SH-SY5Y (cell line): ENCODE measurements around the gene CDC5L.

Experiments used
- GATA2 ChIP-seq: IDR thresholded peaks from 2 replicates; pipeline ENCODE4 v1.6.1; 2011; ENCODE audit warnings: mild to moderate bottlenecking, low read depth, low read length
- GATA3 ChIP-seq: IDR thresholded peaks from 2 replicates; pipeline ENCODE4 v1.6.1; 2011; ENCODE audit warnings: low read depth, mild to moderate bottlenecking, low read length, moderate library complexity

Gene CDC5L

DNA sequence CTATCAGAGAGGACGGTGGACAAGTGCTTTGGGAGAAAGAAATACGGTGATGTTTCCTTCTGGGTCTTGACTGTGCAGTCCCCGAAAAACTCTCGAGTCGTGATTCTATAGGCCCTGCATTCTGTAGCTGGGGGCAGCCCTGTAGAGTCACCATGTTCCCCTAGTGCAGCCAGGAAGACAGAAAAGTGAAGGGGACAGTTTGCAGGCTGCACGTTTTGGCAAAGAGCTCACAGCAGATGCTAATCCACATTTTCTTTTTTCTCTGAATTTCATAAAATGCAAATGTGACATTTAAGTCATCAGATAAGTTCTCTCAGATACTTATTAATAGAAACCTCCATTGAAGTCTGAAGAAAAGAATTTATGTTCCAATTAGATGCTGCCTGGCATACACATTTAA is 25.6 kb upstream of the CDC5L start:
- TF ChIP-seq GATA3, result no peak
- TF ChIP-seq GATA2, result no peak

DNA sequence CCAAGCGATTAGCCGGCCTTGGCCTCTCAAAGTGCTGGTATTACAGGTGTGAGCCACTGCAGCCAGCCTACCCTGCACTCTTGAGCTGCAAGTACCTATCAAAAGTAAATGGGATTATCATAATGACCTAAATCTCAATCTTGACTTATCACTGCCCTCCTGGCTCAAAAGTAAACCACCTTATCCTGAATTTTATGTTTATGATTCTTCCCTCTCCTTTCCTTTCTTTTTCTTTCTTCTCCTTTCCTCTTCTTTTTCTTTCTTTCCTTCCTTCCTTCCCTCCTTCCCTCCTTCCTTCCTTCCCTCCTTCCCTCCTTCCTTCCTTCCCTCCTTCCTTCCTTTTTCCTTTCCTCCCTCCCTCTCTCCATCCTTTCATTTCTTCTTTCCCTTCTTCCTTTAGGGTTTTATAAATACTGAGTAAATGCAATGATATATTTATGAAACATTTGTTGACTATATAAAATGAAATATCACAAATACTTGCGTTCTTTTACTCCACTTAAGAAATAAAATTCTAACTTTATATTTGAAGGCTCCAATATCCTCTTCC is 24.1 kb upstream of the CDC5L start:
- no peak for TF ChIP-seq GATA3
- no peak for TF ChIP-seq GATA2

DNA sequence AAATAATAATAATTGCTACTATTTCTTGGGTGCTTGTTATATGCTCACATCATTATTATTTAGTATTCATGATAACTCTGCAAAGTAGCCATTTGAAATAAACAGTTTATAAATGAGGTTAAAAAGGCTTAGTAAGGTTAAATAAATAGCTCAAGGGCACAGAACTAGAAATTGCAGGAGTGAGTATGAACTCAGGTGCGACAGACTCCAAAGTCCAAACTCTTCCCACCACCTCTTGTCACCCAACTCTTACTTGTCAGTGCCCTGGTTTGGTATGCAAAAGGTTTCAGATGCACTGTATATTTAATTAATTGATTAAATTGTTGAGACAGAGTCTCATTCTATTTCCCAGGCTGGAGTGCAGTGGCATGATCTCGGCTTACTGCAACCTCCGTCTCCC is 20.7 kb upstream of the CDC5L start:
- TF ChIP-seq GATA2 (no peak), GATA3 (no peak)

DNA sequence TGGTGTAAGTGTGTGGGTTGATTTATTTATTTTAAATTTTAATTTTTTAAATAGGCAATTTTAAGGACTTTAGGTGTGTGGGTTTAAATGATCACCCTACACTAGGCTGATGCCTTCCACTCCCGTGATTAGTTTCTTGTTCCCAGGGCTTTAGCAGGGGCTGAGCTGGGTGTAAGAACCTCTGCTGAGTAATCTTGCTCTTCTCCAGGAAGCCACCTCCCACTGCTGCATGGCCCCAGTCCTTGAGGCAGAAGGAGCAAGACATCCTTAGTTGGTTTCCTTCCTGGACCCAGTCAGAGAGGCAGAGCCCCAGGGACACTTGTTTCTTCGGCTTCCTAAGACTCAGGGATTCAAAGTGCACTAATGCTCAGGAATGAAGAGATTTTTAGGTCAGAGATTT is 19.8 kb upstream of the CDC5L start:
- TF ChIP-seq GATA3, result no peak
- TF ChIP-seq GATA2, result no peak

DNA sequence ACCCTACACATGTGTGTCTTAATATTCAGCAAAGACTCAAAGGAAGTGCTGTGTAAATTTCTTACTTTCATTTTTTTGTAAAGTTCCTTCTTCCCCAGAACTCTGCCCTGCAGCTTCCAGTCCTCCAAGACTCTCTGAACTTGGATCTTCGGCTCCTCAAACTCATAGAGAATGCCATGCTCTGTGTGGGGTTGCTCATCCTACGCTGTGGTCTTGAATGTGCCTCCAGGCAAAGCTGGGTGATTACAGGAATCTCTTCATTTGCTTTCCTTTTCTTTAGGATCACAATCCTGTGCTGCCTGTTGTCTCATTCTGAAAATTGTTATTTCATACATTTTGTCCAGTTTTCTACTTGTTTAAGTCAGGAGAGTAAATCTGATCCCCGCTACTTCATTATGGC is 14.5 kb upstream of the CDC5L start:
- TF ChIP-seq GATA2 (no peak), GATA3 (no peak)

DNA sequence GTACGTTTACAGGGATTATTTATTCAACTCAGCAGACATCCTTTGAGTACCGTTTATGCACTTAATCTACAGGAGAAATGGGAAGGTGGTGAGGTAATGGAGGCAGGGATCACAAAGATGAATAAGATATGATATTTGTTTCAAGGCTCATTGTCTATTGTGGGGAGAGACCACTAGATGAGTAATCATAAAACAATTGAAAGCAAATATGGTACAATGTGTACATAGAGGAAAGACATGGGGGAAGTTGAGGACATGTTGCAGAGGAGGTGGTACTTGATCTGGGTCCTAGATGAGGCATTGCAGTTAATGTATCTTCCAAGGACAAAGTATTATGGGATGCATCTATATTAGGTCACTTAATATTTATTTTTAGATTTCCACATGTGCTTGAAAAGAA is 13.7 kb upstream of the CDC5L start:
- TF ChIP-seq GATA3, result no peak
- TF ChIP-seq GATA2, result no peak

DNA sequence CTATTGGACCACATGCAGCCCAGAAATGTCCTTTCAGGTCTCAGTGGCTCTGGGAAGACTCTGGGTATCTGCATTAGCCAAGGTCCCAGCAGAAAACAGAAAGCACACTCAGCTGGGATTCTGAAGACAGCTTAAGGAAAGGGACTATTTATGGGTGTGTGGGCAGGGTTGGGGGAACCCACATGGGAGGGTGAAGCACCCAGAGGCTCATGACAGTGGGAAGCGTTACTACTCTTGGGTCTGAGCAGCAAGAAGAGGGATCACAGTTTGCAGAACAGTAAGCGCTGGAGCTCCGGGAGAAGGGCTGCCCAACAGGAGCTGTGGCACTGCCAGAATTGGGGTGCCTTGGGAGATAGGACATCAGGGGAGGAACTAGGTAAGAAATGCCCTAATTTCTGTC is 12.4 kb upstream of the CDC5L start:
- no peak for TF ChIP-seq GATA3
- no peak for TF ChIP-seq GATA2

DNA sequence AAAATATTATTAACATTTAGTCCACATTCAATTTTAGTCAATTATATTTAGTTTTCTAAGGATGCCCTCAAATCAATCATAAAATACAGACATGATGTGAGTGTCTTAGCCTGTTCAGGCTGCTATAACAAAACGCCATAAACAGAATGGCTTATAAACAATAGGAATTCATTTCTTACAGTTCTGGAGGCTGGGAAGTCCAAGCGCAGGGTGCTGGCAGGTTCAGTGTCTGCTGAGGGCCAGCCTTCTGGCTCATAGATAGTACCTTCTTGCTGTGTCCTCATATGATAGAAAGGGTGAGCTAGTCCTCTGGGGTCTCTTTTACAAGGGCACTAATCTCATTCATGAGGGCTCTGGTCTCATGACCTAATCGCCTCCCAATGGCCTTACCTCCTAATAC is 10.0 kb upstream of the CDC5L start:
- TF ChIP-seq GATA2 (no peak), GATA3 (no peak)

DNA sequence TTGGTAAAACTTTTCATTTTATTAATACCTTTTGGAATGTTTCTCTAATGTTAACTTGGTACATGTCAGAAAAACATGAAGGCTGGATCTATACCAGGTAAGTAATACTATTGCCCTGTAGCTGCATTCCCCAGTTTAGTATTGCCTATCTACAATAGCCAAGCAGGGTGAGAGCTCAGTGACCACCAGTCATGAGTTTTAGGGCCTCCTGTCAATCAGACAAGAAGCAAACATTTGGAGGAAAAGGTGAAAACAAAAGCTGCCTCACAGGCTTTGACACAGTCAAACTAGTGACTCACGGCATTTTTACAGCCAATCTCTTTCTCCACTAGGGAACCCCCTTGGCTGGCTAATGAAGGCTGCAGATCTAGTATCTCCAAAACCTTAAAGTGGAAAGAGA is 9.5 kb upstream of the CDC5L start:
- no peak for TF ChIP-seq GATA2

DNA sequence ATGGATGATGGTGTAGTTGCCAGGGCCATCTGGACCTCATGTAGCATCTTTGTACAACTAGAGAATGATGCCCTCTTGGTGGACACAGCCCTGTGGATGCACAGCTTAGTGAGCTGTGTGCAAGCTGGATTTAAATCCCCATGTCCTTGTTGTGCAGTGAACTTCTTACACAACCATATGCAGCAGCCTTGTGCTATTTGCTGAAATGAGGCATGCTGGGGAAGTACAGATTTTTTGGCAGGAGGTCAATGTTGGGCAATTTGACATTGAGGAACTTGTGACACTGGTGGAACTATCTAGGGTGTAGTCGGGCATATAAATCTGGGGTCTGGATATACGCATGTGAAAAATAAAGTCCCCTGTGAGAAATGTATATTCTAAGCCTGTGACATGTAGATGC is 5.8 kb upstream of the CDC5L start:
- TF ChIP-seq GATA2 (no peak), GATA3 (no peak)

DNA sequence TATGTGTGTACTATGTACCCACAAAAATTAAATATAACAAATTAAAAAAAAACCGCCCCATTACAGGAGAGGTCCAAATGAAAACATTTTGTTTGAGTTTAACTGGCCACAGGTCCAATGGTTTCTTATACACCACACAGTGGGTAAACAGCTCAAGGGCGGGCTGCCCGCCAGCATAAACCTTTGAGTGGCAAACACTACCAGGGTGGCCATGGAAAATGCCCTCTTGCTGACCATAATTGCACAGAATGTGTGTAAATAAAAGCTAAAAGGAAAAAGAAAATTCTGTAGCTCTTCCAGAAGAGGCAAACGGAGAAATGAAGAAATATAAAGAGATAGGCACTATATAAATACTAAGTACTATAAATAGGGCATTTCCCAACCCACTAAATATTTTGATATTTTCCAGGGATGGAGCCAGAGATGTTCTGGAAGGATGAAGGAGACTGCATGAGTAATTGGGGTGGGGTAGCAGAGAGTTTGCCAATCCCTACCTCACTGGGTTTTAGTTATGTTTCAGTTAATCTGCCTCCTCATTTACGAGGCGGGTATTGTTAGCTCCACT is 1.1 kb upstream of the CDC5L start:
- TF ChIP-seq GATA2 (no peak), GATA3 (no peak)

DNA sequence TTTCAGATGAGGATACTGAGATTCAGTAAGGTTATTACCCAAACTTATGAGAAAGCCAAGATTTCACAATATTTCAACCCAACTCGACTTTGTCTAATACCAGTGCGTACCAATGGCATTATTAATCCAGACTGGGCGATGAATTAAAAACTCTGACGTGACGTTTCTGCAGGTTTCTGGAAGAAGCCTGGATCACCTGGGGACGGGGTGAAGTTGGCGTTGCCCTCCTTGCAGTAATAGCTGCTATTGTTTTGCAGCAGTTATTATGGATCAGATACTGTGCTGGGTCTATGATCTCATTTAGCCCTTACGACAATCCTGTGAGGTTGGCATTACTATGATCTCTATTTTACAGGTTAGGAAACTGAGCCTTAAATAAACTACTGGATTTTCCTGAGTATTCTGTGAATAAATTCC is 569 bp upstream of the CDC5L start:
- TF ChIP-seq GATA2 (no peak), GATA3 (no peak)

DNA sequence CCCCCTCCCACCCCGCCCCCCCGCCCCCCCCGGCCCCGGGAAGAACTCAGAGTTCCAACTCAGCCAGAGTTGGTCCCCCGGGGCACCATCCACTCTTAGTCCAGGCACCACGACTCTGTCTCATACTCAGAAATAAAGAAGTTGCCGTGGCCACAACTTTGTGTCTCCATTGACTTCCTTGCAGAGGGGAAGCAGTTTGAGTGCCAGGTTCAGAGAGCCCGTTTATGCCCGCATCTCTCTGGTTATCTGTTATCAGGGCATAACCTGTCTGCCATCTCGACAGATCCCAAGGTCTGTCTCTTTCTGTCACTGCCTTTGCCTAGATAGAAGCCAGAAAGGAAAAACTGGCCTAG is 605 bp downstream of the CDC5L start:
- TF ChIP-seq GATA2 (peak; percentile 18; the same call in 1 of the 2 replicates), GATA3 (no peak)

DNA sequence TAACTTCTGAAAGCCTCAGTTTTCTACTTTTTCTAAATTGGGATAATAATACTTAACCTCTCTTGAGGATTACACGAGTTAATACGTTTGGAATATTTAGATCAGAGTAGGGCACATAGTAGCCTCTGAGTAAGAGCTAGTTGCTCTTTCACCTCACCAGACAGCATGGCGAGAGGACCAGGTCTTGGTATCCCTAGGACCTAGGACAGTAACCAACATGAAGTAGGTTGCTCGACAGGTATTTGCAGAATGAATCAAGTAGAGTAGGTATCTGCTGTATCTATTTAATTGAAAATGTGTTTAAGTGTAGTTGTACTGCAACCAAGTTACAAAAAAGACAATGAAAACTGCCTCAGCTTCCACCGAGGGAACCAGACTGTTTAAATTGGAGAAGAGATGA is 1.4 kb downstream of the CDC5L start:
- TF ChIP-seq GATA3 (no peak), GATA2 (no peak)

DNA sequence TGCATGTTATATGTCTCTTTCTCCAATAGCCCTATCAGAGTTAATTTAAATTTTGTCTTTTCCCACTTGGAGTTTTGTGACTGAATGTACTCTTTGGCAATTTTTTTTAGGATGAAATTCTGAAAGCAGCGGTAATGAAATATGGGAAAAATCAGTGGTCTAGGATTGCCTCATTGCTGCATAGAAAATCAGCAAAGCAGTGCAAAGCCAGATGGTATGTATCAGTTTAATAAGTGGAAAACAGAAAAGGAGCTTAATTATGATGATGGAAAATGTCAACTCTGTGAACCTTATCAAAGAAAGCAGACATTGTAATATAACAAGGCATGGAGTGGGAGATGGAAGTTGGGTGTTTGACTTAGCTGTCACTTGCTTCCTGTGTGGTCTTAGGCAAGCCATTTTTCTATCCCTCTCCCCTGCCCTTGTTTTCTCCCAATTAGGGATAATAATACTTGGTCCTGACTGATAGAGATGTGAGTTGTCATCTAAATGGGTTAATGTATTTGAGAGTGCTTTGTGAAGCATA is 2.7 kb downstream of the CDC5L start:
- no peak for TF ChIP-seq GATA3
- no peak for TF ChIP-seq GATA2

DNA sequence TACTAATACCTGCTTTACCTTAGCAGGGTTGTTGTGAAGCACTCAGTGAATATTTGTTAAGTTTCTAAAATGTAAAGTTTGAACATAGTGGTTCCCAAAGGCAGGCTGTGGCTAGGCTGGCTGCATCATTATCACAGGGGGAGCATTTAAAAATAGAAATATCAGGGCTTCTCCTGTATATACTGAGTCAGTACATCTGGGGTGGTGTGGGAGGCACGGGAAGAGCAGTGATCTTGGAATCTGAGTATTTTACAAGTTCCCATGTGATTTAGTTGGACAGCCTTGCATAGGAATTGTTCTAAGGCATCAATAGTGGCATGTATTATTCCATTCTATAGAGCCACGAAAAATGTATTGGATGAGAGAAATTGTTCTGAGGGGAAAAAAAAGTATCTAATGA is 8.0 kb downstream of the CDC5L start:
- TF ChIP-seq GATA2 (no peak), GATA3 (no peak)
